ENCODE data around the gene SERTAD3. TPM values are rescaled to one million over a fixed set of nuclear protein-coding genes. Genes with fewer than 3 reads are reported as not detected.

Gene SERTAD3
- total and polyA plus RNA-seq, 2 of the 4 experiments (the other 2 are of a cell fraction) = 20.5 to 23.3 TPM

DNA sequence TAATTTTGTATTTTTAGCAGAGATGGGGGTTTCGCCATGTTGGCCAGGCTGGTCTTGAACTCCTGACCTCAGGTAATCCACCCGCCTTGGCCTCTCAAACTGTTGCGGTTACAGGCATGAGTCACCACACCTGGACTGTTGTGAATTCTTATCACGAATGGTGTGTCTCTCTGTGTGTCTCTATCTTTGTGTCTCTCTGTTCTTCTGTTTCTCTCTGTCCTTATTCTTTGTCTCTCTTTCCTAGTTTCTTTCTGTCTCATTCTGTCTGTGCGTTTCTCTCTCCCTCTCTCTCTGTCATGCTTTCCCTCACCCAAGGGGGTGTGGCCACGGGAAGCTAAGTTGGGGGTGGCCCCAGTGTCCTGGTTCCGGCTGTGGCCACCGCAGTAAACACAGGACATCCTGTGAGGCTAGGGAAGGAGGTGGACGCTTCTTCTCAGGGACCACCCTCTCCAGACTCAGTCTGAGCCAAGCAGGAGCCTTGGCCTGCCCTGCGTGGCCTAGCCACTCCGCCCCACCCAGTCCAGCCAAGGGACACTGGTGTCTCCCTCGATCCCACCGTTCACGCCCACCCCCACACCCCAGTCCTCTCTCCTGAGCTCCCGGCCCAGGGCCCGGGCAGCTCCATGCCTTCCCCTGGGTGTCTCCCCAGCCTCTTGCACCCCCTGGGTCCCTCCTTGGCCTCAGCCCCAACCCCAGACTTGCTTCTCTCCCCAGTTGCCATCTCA lies 27.1 kb downstream of the SERTAD3 start:
- Histone ChIP-seq H3K4me3 (ENCODE audit: insufficient read depth, low read depth, low read length) (no peak overlapping the region), H3K14ac (replicated peaks; ENCODE audit: low read depth, low read length) (peak overlapping the region; percentile 26), H3K27me3 (ENCODE audit: control insufficient read depth, insufficient read depth, low read length) (no peaks in the 10 kb centered on the region), H2BK5ac (ENCODE audit: low read depth, low read length, poor library complexity, severe bottlenecking) (peak overlapping the region; percentile 53), H3K9ac (ENCODE audit: low read depth, low read length) (no peak overlapping the region), H3K36me3 (ENCODE audit: control insufficient read depth, insufficient read depth, low read length) (no peaks in the 10 kb centered on the region), H3K56ac (ENCODE audit: extremely low read depth, insufficient read depth, low read length) (no peak overlapping the region), H4K5ac (ENCODE audit: low read depth, low read length) (peak overlapping the region; percentile 37), H3K79me1 (ENCODE audit: low read depth in 1 of 2, low read length in 2 of 2) (peaks cover 0 to 11% of the 10 kb centered on the region in 2 experiments; a peak in 1 of 4 replicates), H3K27ac (ENCODE audit: insufficient read depth, low read length) (peak overlapping the region; percentile 0; the same call in 1 of the 2 replicates), H4K91ac (ENCODE audit: insufficient read depth, low read depth, low read length) (peak overlapping the region; percentile 81), H3K4me2 (ENCODE audit: low read depth, low read length) (peak overlapping the region; percentile 8; the same call in 1 of the 2 replicates), H2BK120ac (ENCODE audit: low read depth, low read length) (peak overlapping the region; percentile 58), H2BK15ac (ENCODE audit: low read depth, low read length) (peak overlapping the region; percentile 46; the same call in 2 of the 3 replicates), H3K23ac (ENCODE audit: low read depth, low read length) (no peak overlapping the region), H3K4me1 (ENCODE audit: control insufficient read depth, insufficient read depth, low read length) (peaks cover 7% of the 10 kb centered on the region), H2AFZ (replicated peaks; ENCODE audit: low read length, poor library complexity) (peak overlapping the region; percentile 94), H2BK20ac (ENCODE audit: low read depth, low read length) (peak overlapping the region; percentile 63), H3K4ac (ENCODE audit: low read depth, low read length) (peak overlapping the region; percentile 66), H3K18ac (ENCODE audit: low read depth, low read length) (peak overlapping the region; percentile 30; the same call in 1 of the 2 replicates), H3K9me3 (ENCODE audit: control insufficient read depth, insufficient read depth, low read length) (no peaks in the 10 kb centered on the region), H4K8ac (ENCODE audit: low read depth in 2 of 2, low read length in 2 of 2) (peak overlapping the region; percentile 50 to 90; a peak in 3 of 4 replicates), H3K9me1 (ENCODE audit: insufficient read depth, low read length) (peaks cover 9% of the 10 kb centered on the region), H2AK5ac (ENCODE audit: low read depth, low read length) (peak overlapping the region; percentile 81; the same call in 1 of the 2 replicates), H4K20me1 (ENCODE audit: insufficient read depth, low read length) (no peaks in the 10 kb centered on the region), H2AK9ac (replicated peaks; ENCODE audit: low read depth, low read length, poor library complexity) (peak overlapping the region; percentile 85)
- DNase-seq (peak; percentile 35), ATAC-seq (ENCODE audit: low read depth) (peak; percentile 24)
- ChIA-PET POLR2A (ENCODE audit: unreplicated experiment) (interaction anchor here (1.3 kb wide), 1 partner anchor 9 kb away, joined by 4 read pairs; no protein-coding TSS in a partner anchor), CTCF (interaction anchor here (0.6 kb wide), 1 partner anchor 277 kb away, joined by 4 read pairs; no protein-coding TSS in a partner anchor)
- dilution Hi-C loops (cut with HindIII; ENCODE audit: low sequenced_read_pairs, unreplicated experiment) (no loop called here), in situ Hi-C loops (cut with MboI; ENCODE audit: low sequenced_read_pairs) (no loop called here), intact Hi-C loops (cut with micrococcal nuclease) (no loop called here)
- TF ChIP-seq POLR2A (IDR thresholded peaks at IDR 0.05; ENCODE audit: low read depth, low read length) (no peak; the same call in 1 of the 2 replicates), CHD1 (IDR thresholded peaks at IDR 0.05; ENCODE audit: low read depth, low read length) (no peak), MAFK (IDR thresholded peaks at IDR 0.05; ENCODE audit: low read depth, low read length) (no peak)
- WGBS, 2 experiments (ENCODE audit: extremely low coverage in 2 of 2, insufficient read length in 1 of 2) = 33% methylated on average over 6 of the region's 16 CpGs; no CpG with 5 or more reads in 1 of the 2 experiments
- no TSS peak for BruUV-seq (replicated peaks)

Data from IMR-90 (cell line).